T47D (cell line): Measurements from ENCODE around the gene AGFG2.

ENCODE experiments used
- DNase-seq, 2 experiments: peaks; one replicate each; pipeline versions ENCODE4 v3.0.0 to v3.0.0-alpha.2; 2011 to 2012; ENCODE audit warnings: low read depth in 1 of 2, low spot score in 1 of 2
- JUND ChIP-seq: IDR thresholded peaks from 2 replicates; pipeline ENCODE4 v1.6.1; 2012; ENCODE audit warnings: low read depth
- in situ Hi-C: cut with HindIII; loops from 2 replicates; pipeline ENCODE4 v1.10.0; 2016; ENCODE audit warnings: low sequenced_read_pairs, low pct_unique_long_range_greater_than_20kb

Gene AGFG2

DNA sequence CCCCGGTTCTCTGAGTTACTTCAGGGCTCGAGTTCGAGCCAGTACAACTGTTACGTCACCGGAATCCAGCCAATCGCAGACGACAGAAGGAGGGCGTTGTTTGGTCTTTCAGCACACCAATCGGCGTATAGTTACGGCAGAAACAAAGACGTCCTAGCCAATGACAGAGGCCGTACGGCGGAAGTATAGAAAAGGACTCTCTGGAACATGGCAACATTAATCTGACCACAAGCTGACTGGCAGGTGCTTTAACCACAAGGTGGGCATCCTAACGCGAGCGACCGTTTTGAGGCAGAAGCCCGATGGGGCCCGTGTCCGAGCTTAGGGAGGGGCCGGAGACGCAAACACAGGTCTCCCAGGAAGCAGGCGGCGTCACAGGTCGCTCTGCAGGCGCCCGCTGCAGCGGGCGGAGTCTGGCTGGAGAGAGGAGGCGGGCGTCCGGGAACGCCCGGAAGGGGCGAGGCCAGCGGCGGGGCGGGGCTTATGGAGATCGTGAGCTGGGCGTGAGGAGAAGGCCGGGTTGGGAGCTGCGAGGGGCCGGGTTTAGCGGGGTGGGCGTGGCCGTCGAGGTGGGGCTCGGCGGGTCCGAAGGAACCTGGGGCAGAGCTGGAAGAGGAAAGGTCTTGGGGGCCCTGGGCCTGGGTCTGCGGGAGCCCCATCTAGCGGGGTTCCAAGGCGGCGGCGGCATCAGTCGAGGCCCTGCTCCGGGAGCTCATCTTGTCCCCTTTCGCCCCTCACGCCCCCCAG, 73.2 kb downstream of the AGFG2 start, which contains the start of gene MOSPD3:
Gene MOSPD3, plus strand, starts transcription at position 558 of the 747 bp plus-strand sequence. CDS start 252 bp downstream, outside the sequence.
- TF ChIP-seq JUND: no peak
- DNase-seq: peak; percentile 97 to 98
- in situ Hi-C loops: no loop called here

DNA sequence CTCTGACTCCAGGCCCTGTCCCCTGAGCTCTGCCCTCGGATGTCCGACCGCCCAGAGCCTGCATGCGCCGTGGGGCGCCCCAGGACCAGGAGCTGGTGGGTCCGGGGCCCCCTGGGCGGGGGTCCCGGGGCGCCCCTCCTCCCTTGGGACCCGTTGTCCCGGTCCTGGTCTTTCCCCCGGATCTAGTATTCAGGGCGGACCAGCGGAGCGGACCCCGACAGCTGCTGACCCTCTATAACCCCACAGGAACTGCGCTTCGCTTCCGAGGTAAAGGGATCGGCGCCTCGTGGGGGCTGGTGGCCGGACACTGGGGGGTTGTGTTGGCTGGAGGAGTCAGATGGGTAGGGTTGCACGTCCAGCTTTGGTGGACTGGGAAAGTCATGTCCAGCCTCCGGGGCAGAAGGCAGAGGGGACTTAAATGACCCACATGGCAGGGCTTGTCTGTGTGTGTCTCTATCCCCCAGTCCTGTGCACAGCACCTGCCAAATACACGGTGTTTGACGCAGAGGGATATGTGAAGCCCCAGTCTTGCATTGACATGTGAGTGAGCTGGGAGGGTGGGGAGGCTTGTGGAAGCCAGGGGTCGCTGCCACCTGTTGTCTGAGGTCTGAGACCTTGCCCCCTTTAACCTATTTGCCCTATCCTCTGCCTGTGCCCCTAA, 73.9 kb downstream of the AGFG2 start:
- in situ Hi-C loops: no loop called here
- TF ChIP-seq JUND: no peak
- no peak for DNase-seq

DNA sequence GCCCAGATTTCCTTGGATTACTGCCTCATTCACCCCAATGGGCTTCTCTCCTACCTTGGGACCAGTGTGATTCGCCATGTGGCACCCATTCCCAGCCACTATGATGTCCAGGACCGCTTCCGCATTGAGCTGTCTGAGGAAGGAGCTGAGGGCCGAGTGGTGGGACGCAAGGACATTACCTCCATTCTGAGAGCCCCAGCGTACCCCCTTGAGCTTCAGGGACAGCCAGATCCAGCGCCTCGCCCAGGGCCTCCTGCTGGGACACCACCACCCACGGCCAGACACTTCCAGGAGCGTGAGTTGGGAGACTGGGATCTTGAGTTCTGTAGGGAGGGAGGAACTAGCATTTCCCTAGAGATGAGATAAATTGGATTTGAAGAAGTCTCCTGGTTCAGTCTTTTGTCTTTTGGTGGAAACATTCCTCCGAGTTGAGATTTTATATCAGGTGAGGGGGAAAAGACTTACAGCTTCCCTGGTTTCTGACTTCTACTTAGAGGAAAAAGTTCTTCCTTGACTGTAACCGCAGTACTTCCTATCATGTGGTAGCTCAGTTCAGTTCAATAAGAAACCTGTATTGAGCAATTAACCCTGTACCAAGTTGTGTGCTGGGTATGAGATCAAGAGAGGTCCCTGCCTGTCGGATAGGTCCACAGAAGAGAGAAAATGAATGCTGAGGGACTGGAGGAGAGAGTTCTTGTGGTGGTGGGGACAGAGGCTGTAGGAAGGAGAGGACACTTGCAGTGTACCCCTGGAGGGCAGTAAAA, 74.6 kb downstream of the AGFG2 start:
- in situ Hi-C loops: no loop called here
- no peak for DNase-seq
- no peak for TF ChIP-seq JUND

DNA sequence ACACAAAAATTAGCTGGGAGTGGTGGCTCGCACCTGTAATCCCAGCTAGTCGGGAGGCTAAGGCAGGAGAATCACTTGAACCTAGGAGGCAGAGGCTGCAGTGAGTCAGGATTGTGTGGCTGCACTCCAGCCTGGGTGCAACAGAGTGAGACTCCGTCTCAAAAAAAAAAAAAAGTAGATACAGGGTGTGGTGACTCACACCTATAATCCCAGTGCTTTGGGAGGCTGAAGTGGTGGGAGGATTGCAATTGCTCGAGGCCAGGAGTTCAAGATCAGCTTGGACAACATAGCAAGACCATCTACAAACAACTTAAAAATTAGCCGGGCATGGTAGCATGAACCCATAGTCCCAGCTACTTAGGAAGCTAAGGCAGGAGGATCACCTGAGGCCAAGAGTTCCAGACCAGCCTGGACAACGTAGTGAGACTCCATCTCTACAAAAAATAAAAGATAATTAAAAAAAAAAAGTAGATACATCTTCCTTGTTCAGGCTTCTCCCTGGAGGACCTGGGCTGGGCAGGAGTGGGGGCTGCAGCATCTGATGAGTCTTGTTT, 75.4 kb downstream of the AGFG2 start:
- in situ Hi-C loops: no loop called here

More for the DNA sequence above, 75.4 kb downstream of the AGFG2 start:
- TF ChIP-seq JUND: no peak
- DNase-seq: no peak
